Liver (tissue), 9 donors: ENCODE results near the gene SLC1A2. TPM values are rescaled to one million over a fixed set of nuclear protein-coding genes. Genes with fewer than 3 reads are reported as not detected.

Source experiments
- DNase-seq: peaks from one replicate; pipeline ENCODE4 v3.0.0-alpha.2; 2017; ENCODE audit warnings: low spot score
- H3K27ac ChIP-seq, 2 donors: one replicate each; pipeline ENCODE4 v1.7.0; 2013; ENCODE audit warnings: inconsistent platforms in 2 of 2, low read length in 2 of 2, control low read depth in 1 of 2, low read depth in 1 of 2, mild to moderate bottlenecking in 1 of 2
- H3K27me3 ChIP-seq, 4 donors: one replicate each; pipeline versions ENCODE4 v1.6.1 to v1.7.0; 2013; ENCODE audit warnings: low read length in 3 of 4, inconsistent platforms in 1 of 4, mild to moderate bottlenecking in 1 of 4, moderate library complexity in 1 of 4; ENCODE audit not compliant: control insufficient read depth in 4 of 4, insufficient read depth in 4 of 4
- H3K36me3 ChIP-seq, 4 donors: one replicate each; pipeline versions ENCODE4 v1.6.1 to v1.7.0; 2013; ENCODE audit warnings: low read length in 3 of 4, mild to moderate bottlenecking in 3 of 4, low read depth in 1 of 4, moderate library complexity in 1 of 4; ENCODE audit not compliant: control insufficient read depth in 4 of 4, insufficient read depth in 3 of 4
- H3K4me1 ChIP-seq, 4 donors: one replicate each; pipeline versions ENCODE4 v1.6.1 to v1.7.0; 2013; ENCODE audit warnings: low read length in 3 of 4, mild to moderate bottlenecking in 3 of 4, moderate library complexity in 1 of 4; ENCODE audit not compliant: control insufficient read depth in 4 of 4, insufficient read depth in 4 of 4
- H3K4me3 ChIP-seq, 3 donors: one replicate each; pipeline versions ENCODE4 v1.6.1 to v1.7.0; 2013; ENCODE audit warnings: low read length in 3 of 3, control low read depth in 1 of 3, low read depth in 1 of 3, mild to moderate bottlenecking in 1 of 3
- H3K9ac ChIP-seq, 2 donors: one replicate each; pipeline ENCODE4 v1.7.0; 2013; ENCODE audit warnings: low read length in 2 of 2, mild to moderate bottlenecking in 2 of 2, moderate library complexity in 2 of 2, control low read depth in 1 of 2, low read depth in 1 of 2
- H3K9me3 ChIP-seq, 4 donors: one replicate each; pipeline versions ENCODE4 v1.6.1 to v1.7.0; 2013; ENCODE audit warnings: low read length in 3 of 4; ENCODE audit not compliant: control insufficient read depth in 4 of 4
- CTCF ChIP-seq: fragments of 150-350 bp; IDR thresholded peaks from 2 replicates; pipeline ENCODE4 v1.5.1; 2017; ENCODE audit warnings: improper control_type of control experiment, low read depth, low read length; ENCODE audit not compliant: missing input control
- EGR1 ChIP-seq, 2 donors: IDR thresholded peaks; 2 replicates each; pipeline ENCODE4 v1.6.1; 2016 to 2018; ENCODE audit warnings: antibody characterized with exemption in 2 of 2, low read depth in 2 of 2
- FOXA1 ChIP-seq: IDR thresholded peaks from 2 replicates; pipeline ENCODE4 v1.6.1; 2016; ENCODE audit warnings: antibody characterized with exemption
- FOXA2 ChIP-seq: IDR thresholded peaks from 2 replicates; pipeline ENCODE4 v1.6.1; 2016; ENCODE audit warnings: antibody characterized with exemption
- GABPA ChIP-seq, 2 donors: IDR thresholded peaks in 1 of 2; conservative IDR thresholded peaks in 1 of 2; 2 replicates each; pipeline ENCODE4 v1.6.1; 2016; ENCODE audit warnings: antibody characterized with exemption in 2 of 2, mild to moderate bottlenecking in 1 of 2, moderate library complexity in 1 of 2
- HNF4A ChIP-seq, 2 donors: conservative IDR thresholded peaks; 2 replicates each; pipeline ENCODE4 v1.6.1; 2016; ENCODE audit warnings: antibody characterized with exemption in 2 of 2, mild to moderate bottlenecking in 2 of 2
- HNF4G ChIP-seq: IDR thresholded peaks from 2 replicates; pipeline ENCODE4 v1.6.1; 2016; ENCODE audit warnings: antibody characterized with exemption
- JUND ChIP-seq, 2 donors: IDR thresholded peaks; 2 replicates each; pipeline ENCODE4 v1.6.1; 2016; ENCODE audit warnings: antibody characterized with exemption in 2 of 2
- MAX ChIP-seq: IDR thresholded peaks from 2 replicates; pipeline ENCODE4 v1.6.1; 2016; ENCODE audit warnings: antibody characterized with exemption
- NR2F2 ChIP-seq: IDR thresholded peaks from 2 replicates; pipeline ENCODE4 v1.6.1; 2016; ENCODE audit warnings: antibody characterized with exemption
- RAD21 ChIP-seq, 2 donors: IDR thresholded peaks; 2 replicates each; pipeline ENCODE4 v1.6.1; 2016; ENCODE audit warnings: antibody characterized with exemption in 2 of 2, mild to moderate bottlenecking in 2 of 2
- TAF1 ChIP-seq: conservative IDR thresholded peaks from 2 replicates; pipeline ENCODE4 v1.6.1; 2016; ENCODE audit warnings: antibody characterized with exemption, mild to moderate bottlenecking
- YY1 ChIP-seq: IDR thresholded peaks from 2 replicates; pipeline ENCODE4 v1.6.1; 2016; ENCODE audit warnings: antibody characterized with exemption, mild to moderate bottlenecking
- ZBTB33 ChIP-seq: IDR thresholded peaks from 2 replicates; pipeline ENCODE4 v1.6.1; 2016; ENCODE audit warnings: antibody characterized with exemption
- WGBS: extraction: QIAGEN DNeasy Blood & Tissue Kit; methylation state at CpG from one replicate; pipeline ENCODE4 v1.1.7; 2013; 5-methylcytosine and 5-hydroxymethylcytosine counted together
- polyA plus RNA-seq, 2 donors: library from polyadenylated mRNA; stranded (reverse) in 1 of 2; unstranded in 1 of 2; fragments of 200-250 nt in 1 of 2; fragments of >200 nt in 1 of 2; fragmentation: Nextera tagmentation in 1 of 2; extraction: Ambion mirVana in 1 of 2; gene quantifications; one replicate each; pipeline versions ENCODE4 v1.2.1 to v1.2.3, GENCODE V29; 2013 to 2015
- total RNA-seq, 2 donors: library from RNA; depleted of rRNA; stranded (reverse); fragments of >200 nt; gene quantifications; one replicate each; pipeline ENCODE4 v1.2.3, GENCODE V29; 2014
- TF ChIP-seq, protein P1 (sequence below): IDR thresholded peaks from 2 replicates; pipeline ENCODE4 v1.6.1; 2016; ENCODE audit warnings: antibody characterized with exemption
- TF ChIP-seq, protein P2 (sequence below): IDR thresholded peaks from 2 replicates; pipeline ENCODE4 v1.6.1; 2016; ENCODE audit warnings: antibody characterized with exemption, mild to moderate bottlenecking
- donor health status: healthy.
- donor health status: healthy.
- donor health status: healthy.
- donor health status: healthy.
- donor health status: healthy.

Gene SLC1A2
- total and polyA plus RNA-seq, 4 donors, result 6.4 to 19.5 (median 13.5) TPM

DNA sequence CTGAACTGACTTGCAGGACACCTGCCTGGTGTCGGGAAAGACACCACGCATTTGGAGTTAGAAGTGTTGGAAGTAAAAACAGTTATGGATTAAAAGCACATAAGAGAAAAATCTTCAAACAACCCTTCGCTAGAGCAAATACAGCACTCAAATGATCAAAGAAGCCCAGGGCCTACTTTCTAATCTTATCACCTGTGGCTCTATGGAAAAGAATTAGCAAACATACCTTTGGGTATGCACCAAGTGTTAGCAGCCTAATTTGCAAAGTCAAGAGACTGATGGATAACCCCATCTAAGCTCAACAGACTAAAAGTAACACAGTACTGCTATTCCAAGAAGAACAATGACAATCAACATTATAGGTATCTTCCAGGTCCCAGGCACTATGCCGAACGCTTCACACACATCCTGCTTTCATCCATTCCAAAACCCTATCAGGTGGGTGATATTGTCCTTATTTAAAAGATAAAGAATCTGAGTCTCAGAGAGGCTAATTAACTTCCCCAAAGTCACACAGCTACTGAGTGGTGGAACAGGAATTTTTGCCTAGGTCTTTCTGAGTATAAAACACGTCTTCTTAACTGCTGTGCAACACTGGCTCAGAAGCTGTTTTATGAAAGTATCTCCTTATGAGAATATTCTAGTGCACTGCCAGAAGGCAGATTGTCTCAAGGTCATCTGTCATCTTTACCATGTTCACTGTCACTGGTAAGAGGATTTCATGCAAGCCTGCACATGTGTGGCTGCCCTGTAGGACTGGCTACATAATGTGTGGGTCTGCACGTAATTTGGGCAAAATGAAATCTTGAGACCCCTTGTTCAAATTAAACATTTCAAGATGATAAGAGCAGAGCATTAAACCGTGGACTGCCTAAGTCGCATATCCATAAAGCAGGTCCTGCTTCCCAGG is 16.4 kb downstream of the SLC1A2 start:
- Histone ChIP-seq H3K9me3 (no peaks in the 10 kb centered on the region), H3K36me3 (no peaks in the 10 kb centered on the region), H3K4me3 (no peak overlapping the region), H3K9ac (no peak overlapping the region), H3K27me3 (no peaks in the 10 kb centered on the region), H3K27ac (no peak overlapping the region), H3K4me1 (peaks cover 0 to 6% (median 2%) of the 10 kb centered on the region in 4 donors)
- no peak for DNase-seq
- TF ChIP-seq ZBTB33 (no peak), HNF4G (no peak), EGR1 (IDR thresholded peaks at IDR 0.05; ENCODE audit: low read depth in 2 of 2) (no peak), MAX (no peak), FOXA1 (no peak), YY1 (no peak), NR2F2 (no peak), CTCF (no peak), TAF1 (no peak), HNF4A (conservative IDR thresholded peaks at IDR 0.05) (no peak), JUND (IDR thresholded peaks at IDR 0.05) (no peak), FOXA2 (no peak), GABPA (IDR thresholded peaks at IDR 0.05 in 1 of 2, conservative IDR thresholded peaks at IDR 0.05 in 1 of 2) (no peak), RAD21 (IDR thresholded peaks at IDR 0.05) (no peak)
- TF ChIP-seq, protein P1, sequence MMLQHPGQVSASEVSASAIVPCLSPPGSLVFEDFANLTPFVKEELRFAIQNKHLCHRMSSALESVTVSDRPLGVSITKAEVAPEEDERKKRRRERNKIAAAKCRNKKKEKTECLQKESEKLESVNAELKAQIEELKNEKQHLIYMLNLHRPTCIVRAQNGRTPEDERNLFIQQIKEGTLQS, result no peak
- TF ChIP-seq, protein P2, sequence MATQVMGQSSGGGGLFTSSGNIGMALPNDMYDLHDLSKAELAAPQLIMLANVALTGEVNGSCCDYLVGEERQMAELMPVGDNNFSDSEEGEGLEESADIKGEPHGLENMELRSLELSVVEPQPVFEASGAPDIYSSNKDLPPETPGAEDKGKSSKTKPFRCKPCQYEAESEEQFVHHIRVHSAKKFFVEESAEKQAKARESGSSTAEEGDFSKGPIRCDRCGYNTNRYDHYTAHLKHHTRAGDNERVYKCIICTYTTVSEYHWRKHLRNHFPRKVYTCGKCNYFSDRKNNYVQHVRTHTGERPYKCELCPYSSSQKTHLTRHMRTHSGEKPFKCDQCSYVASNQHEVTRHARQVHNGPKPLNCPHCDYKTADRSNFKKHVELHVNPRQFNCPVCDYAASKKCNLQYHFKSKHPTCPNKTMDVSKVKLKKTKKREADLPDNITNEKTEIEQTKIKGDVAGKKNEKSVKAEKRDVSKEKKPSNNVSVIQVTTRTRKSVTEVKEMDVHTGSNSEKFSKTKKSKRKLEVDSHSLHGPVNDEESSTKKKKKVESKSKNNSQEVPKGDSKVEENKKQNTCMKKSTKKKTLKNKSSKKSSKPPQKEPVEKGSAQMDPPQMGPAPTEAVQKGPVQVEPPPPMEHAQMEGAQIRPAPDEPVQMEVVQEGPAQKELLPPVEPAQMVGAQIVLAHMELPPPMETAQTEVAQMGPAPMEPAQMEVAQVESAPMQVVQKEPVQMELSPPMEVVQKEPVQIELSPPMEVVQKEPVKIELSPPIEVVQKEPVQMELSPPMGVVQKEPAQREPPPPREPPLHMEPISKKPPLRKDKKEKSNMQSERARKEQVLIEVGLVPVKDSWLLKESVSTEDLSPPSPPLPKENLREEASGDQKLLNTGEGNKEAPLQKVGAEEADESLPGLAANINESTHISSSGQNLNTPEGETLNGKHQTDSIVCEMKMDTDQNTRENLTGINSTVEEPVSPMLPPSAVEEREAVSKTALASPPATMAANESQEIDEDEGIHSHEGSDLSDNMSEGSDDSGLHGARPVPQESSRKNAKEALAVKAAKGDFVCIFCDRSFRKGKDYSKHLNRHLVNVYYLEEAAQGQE, result no peak
- WGBS, result 91% methylated on average over 9 of the region's 9 CpGs
